NOMO-1 (cell line): ENCODE data around the gene CYP8B1.

ENCODE experiments used
- DNase-seq, 2 experiments: peaks; one replicate each; lab custom pipeline; 2025; ENCODE audit not compliant: unreplicated experiment in 2 of 2; lab: John Stamatoyannopoulos, UW

CYP8B1 gene

DNA sequence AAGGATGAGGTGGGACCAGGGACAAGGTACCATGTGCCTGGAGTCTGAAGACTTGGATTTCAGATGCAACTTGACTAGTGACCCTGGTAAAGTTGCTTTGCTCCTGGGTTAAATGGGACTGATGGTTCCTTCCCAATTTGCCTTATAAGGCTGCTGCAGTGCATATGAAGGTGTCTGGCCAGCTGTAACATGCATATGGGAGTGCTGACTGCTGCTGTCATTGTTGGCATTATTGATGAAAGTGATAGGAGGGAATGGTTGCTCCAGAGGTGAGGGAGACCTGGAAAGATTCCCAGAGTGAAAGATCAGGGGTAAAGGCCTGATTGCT is 20.5 kb downstream of the CYP8B1 start:
- DNase-seq: no peak

DNA sequence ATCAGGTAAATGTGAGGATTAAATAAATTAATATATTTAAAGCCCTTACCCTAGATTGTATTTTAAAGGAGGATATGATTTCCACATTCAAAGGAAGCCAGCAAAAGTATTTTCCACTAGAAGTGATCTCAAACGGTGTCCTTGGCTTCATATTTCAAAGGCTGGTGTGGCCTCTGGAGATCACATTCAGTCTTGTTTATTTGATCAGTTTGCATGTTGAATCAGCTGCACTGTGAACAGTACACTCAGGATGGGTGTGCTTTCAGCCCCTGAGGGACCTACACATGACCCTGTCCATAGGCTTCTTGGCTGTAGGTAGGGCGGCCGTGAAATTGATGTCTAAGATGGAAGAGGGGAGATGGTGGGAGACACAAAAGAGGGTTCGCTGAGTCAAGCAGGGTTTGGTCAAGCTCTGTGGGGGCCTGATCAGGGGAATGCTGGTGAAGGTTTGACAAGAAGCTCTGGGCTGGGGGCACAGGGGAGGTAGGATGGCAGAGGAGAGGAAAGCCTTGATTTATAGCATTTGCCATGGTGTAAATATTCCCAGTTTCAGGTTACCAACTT is 21.9 kb downstream of the CYP8B1 start:
- DNase-seq: no peak

DNA sequence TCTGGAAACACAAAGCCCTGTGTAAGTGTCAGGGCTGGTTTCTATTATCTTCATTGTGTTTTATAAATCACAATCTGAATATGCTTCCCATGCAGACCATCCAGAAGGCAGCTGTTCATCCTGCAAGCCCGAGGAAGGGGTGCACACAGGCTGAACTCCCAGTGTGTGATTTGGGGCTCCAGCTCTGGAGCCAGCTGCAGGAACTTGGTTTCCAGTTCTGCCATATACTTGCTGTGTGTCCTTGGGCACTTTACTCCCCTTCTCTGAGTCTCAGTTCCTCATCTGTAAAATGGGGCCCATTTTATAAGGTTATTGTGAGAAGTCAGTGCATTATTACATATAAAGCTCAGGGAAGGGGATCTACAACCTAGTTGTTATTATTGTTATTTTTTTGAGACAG is 22.6 kb downstream of the CYP8B1 start:
- no peak for DNase-seq

DNA sequence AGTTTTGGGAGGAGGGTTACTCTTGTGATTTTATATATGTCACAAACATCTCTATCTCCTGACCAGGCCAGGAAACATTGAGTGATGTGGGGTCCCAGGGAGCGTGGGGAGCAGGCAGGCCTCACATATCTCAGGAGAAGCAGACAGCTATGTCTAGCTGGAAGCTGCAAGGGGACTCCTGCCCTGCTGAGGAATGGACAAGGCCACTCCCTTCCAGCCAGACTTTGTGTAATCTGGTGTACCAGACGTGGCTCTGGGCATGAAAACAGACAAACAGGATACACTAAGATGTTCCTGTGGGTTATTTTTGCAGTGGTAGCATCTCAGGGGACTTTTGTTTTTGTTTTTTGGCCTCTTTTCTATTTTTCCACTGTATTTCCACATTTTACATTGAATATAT is 23.2 kb downstream of the CYP8B1 start:
- DNase-seq: no peak

DNA sequence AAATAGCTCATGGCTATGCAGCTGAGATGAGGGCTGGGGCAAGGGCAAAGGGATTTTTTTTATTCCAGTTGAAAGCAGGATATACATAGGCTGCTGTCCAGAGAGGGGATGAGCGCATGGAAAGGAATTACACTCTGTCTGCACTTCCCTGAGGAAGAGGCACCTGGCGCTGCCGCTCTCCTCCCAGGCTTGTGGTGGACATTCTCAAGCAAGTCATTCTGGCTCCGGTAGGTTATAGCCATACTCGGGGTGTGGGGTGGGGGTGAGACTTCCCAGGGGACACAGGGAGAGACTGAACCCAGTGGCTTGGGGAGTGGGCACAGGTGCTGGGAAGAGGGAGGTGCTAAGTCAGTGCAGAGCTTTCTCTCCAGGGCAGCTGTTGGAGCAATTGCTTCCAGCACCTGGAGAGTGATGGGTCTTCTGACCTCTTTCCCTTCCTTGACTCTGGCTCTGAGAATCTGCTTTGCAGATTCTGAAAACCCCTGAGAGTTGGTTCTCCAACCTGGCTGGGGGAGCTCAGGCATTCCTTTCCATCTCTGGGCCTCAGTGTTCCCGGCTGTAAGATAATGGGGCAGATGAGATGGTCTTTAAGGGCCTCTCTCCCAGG is 24.3 kb downstream of the CYP8B1 start:
- DNase-seq: no peak

DNA sequence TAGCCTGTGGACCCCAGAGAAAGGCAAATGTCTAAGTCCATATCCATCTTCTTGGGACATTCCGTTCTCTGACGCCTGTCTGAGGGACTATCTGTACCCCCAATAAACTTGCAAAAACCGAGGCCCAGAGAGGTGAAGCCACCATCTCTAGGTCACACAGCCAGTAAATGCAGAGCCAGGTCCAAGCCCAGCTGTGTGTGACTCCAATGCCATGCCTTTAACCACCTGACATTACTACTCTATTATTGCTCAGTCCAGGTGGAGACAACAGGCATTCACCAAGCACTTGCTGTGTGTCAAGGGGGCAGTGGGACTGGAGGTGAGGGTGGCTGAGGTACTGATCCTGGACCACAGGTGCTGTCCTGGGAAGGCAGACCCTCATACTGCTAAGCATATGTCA is 25.4 kb downstream of the CYP8B1 start:
- DNase-seq: no peak

DNA sequence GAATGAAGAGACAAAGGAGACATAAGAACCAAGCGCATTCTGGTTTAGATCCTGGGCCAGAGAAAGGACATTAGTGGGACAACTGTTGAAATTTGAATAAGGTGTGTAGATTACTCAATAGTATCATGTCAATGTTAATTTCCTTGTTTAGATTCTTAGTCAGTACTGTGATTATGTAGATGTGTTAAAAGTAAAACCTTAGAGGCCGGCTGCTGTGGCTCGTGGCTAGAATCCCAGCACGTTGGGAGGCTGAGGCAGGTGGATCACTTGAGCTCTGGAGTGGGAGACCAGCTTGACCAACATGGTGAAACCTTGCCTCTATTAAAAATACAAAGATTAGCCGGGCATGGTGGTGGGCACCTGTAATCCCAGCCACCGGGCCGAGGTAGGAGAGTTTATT is 26.7 kb downstream of the CYP8B1 start:
- no peak for DNase-seq

DNA sequence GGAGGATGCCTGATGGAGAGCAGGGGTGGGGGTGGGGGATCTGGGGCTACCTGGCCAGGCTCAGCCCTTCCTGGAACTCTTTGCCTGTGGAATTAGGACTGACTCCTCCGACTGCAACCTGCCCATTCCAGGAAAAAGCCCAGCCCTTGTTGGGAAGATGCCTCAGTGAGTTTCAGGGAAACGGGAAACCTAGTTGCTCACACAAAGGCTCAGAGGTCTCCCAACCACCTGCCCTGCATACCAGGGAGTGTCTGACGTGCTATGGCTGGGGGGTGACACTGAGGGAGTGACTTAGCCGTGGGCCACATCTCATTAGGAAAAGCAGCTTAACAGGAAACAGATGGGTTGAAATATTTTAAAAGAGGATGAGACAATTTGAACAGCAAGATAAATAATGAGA is 27.9 kb downstream of the CYP8B1 start:
- DNase-seq: no peak

DNA sequence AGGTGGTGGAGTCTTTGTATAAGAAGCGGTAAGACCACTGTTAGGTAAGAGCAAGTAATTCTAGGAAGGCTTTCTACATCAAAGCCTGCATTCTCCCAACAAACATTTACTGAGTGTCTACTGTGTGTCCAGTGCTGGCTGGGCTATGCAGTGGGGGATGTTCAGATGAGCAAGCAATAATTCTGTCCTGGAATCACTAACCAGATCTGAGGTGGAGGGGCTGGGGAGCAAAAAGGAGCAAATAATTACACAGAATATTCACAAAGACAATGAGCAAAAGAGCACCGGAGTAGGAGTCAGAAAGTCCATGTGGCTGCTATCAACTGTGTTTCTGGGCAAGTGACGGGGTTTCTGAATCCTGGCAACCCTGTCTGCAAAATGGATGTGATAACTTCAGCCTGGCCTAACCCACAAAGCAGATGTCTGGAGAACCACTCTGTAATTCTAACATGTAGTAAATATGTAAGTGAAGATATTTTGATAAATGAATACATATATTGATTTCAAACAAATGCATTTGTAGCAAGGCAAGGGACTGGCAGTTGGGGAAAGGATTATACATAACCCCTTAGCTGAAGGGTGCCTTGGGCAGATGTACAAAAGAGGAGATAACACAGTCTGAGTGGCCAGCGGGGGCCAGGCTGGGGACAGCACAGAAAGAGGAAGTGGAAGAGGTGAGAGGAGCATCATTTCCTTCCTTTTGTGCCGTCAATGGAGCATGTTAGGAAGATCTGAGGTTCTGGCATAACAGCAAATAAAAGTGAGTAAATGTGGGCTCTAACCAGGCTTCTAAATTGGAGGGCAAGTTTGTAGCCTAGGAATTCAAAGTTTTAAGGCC is 28.8 kb downstream of the CYP8B1 start:
- peak; percentile 77 to 84 for DNase-seq

DNA sequence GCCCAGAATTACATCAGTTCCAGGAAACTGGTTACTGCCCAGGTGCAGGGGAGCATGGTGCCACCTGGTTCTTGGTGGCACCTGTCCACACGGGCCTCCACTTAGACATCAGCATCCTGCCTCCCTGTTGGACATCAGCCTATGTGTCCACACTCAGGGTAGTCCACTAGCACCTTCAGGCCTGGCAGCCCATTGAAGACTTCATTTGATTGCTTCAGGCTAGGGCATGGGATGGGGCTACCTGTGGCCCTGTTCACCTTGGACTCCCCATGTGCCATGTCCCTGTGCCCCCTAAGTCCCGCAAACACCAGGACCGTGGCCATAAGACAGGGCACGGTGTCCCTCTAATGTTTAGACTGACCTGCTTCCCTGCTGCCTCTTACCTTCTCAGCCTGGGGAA is 30.9 kb downstream of the CYP8B1 start:
- no peak for DNase-seq

DNA sequence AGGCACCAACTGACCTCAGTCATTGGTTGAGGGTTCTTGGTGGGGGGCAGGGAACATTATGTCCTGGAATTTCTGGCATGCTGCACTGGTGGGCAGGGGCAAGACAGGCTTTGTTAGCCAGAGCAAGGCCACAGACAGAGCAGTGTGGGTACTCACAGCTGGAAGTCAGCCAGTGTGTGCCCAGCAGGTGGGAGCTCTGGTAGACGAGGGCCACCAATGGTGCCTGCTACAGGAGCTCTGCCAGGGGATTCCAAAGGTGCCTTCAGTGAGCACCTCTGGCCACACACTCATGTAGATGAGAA is 31.3 kb downstream of the CYP8B1 start:
- no peak for DNase-seq

DNA sequence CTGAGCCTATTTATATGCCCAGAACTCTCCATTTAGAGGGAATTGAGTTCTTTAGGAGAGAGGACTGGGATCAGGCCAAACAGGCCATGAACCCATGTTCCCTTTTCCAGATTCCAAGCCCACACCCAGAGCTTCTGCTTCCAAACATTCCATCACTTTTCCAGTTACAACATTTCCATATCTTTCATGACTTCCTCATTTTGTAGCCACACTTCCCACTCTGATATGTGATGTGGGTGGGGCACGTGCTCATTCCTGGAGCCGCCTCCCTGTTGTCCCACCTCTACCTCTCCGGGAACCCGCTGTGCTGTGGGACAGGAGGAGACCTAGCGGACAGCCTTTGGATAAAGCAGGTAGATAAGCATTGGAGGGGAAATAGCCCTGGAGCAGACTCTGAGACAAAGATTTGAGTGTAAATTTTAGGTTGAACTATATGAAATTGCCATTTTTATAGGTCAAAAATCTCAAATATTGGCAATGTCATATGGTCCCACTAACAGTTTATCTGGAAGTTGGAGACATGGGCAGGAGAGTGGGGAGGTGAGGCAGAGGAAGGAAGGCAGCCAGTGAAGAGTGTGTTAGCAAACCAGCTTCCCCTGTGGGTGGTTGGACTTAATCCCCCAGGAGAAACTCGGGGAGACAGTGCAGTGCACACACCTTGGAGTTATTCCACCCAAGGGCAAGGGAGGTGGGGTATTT is 31.8 kb downstream of the CYP8B1 start:
- DNase-seq: no peak

DNA sequence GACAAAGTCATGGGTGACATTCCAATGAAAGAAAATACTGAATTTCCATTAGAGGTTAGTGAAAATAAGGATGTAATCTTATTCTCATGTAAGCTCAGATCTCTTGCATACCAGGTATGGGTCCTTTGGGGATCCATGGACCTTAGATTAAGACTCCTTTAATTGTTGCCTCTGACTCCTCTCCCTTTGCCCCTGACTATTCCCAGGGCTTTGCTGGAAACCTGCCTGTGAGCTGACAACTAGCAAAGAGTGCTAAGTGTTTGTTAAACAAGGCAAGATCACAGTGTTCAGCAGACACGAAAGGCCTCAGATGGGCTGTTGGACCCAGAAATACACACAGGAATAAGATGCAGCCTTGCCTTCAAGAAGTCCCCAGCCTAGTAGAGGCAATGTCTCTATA is 34.3 kb downstream of the CYP8B1 start:
- DNase-seq: no peak

DNA sequence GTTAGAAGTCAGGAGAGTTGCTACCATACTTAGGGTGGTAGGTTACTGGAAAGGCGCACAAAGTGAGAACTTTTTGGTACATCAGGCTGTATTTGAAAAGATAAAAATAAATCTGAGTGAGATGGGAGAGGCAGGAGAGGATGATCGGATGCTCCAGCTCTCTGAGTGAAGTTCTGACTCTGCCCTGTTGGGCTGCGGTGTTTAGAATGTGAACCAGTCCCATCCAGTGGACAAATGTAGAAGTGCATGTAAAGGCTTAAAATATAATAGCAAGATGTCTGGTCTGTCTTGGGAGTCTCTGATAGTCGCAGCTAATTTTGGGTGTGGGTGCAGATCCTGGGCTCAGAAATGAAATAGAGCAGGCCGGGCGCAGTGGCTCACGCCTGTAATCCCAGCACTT is 36.1 kb downstream of the CYP8B1 start:
- DNase-seq: peak; percentile 66 to 83

DNA sequence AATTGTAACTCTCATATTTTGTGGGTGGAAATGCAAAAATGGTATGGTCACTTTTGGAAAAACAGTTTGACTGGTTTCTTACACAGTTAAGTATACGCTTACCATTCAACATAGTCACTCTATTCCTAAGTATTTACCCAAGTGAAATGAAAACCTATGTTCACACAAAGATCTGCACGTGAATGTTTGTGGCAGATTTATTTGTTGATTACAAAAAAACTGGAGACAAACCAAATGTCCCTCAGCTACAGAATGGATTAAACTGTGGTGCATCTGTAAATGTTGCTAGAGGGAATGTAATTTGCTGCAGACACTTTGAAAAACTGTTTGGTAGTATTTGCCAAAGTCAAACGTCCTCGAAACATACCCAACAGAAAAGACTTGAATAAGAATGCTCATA is 37.1 kb downstream of the CYP8B1 start:
- no peak for DNase-seq

DNA sequence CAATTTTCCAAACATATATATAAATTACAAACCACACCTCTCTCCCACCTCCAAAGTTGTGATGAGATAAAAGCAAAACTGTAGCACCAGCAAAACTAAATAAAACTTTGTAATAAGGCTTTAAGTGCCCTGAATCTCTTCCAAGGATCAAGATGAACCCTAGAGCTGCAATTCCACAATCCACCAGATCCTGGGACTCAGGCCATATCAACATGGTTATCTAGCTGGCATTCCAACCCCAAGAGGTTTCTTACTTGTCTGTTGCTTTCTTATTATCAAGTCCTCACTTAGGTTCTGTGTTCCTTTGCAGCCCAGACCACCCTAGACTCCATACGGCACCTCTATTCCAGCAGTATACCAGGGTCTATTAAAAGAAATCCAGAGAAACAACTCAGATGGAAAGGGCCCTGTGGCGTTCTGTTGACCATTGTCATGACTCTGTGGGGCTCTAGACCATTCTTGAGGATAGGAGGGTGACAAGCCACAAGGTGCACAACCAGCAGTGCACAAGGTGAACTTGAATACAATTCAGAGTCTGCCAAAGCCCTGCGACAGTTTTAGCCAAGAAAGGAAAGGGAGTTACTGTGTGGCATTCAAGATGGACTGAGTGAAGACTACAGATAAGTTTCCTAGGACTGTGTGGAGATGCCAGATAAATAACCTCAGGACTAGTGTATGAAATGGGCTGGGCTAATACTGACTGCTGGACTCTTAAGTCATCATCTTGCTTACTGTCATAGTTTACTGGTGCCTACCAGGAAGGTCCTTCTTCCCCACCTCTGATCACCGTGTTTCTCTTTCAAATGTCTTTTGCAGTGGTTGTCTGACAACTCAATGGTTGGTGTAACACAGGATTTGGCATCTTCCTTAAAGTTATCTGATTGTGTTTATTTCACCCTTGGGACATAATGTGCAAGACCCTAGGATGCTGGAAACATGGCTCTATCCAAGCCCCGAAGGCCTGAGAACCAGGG is 39.2 kb downstream of the CYP8B1 start:
- no peak for DNase-seq

DNA sequence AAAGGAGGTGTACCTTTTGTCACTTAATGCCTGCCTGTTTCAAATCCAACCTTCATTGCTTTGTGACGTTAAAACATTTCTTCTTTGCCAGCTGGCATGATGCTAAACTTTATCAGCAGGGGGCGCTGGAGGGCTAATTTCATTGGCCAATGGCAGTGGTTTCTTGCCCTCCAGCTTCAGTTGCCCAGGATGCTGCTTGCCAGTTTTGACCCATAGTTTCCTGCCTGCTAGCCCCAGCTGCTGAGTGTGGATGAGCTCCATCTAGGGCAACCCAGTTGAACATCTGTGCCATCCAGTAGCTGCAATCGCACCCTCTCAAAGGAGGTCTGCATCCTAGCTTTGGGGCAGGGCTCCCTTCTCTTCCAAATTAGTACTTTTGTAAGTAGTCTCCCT is 44.4 kb downstream of the CYP8B1 start:
- peak; percentile 73 to 74 for DNase-seq

DNA sequence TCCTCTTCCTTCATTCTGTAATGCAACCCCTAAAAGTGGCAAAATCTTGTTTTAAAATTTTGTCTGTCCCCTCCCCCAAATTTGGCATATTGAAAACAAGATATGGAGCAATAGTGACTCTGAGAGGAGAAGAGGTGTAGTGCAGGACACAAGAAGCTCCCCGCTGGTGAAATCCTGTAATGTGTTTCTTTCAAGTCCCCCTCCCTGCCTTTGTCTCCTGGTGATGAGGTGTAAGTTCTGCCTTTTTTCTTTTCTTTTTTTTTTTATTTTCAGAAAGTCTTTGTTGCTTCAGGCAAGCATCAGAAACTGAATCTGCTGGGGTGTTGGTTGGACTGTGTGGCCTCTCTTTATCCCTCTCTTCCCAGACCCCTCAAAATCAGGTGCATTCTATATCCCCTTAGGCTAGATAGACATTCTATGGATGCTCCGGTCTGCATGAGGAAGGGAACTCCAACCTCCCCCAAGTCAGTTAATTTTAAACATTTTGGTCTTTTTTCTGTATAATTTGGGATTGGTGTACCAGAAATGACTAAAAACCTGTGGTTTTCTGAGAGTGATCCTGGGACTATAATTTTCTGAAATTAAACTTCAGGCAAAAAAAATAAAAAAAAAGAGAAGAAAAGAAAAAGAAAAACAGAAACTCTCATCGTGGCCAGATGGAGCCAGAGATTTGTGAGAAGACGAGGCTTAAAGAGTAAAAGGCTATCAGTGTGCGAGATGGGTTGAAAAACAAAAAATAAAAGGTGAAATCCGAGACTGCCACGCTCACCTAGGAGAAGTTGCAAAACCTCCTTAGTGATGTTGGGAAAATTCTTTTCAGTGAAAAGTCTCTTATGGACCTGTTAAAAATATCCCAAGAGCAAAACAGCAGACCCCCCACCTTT is 45.0 kb downstream of the CYP8B1 start:
- DNase-seq: peak; percentile 30 to 37

DNA sequence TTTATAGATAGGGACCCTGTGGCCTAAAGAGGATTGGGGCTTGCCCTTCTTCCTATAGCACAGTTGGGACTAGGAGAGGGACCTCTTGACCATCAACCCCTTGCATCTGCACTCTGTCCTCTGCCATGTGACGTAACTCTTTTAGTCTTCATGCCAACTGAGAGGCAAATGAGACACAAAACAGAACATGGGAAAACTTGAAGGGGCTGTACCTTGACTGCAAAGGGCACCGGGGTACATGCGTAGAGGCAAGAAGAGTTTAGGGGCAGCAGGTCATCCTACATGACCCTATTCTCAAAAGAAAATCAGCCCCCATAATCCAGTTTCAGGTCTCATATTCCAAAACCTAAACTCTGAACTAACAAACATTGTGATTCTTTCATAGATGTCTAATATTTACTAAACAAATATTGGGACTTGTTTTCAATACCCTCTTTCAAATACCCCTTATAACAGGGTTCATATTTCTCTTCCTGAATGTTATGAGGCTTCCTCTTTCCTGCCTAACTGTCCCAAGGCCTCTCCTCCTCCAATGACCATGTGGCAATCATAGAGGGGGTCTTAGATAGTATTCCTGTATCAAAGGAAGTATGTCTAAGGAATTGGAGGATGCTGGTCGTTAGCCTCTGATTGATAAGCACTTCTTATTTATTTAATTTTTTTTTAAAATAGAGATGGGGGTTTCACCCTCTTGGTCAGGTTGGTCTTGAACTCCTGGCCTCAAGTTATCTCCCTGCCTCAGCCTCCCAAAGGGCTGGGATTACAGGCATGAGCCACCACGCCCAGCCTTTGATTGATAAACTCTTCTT is 45.8 kb downstream of the CYP8B1 start:
- DNase-seq: no peak
